IPS-20b (cell line): ENCODE results near the gene TENM3.

Experiments used
- H3K27ac ChIP-seq: one replicate; pipeline ENCODE4 v1.5.1; 2013; ENCODE audit warnings: low read length
- H3K27me3 ChIP-seq: 2 replicates; pipeline ENCODE4 v1.6.1; 2013; ENCODE audit warnings: mild to moderate bottlenecking, low read length, inconsistent platforms; ENCODE audit not compliant: insufficient read depth
- H3K36me3 ChIP-seq: 2 replicates; pipeline ENCODE4 v1.6.1; 2013; ENCODE audit warnings: low read depth, mild to moderate bottlenecking, inconsistent platforms, low read length, moderate library complexity; ENCODE audit not compliant: insufficient read depth
- H3K4me1 ChIP-seq: 2 replicates; pipeline ENCODE4 v1.6.1; 2013; ENCODE audit warnings: mild to moderate bottlenecking, control low read depth, inconsistent platforms, low read length, moderate library complexity; ENCODE audit not compliant: insufficient read depth
- H3K4me3 ChIP-seq: 2 replicates; pipeline ENCODE4 v1.5.1; 2013; ENCODE audit warnings: mild to moderate bottlenecking, low read length, inconsistent platforms
- H3K9ac ChIP-seq: 2 replicates; pipeline ENCODE4 v1.6.1; 2013; ENCODE audit warnings: low read depth, mild to moderate bottlenecking, inconsistent platforms, low read length, moderate library complexity
- H3K9me3 ChIP-seq: 2 replicates; pipeline ENCODE4 v1.6.1; 2013; ENCODE audit warnings: mild to moderate bottlenecking, low read depth, low read length, inconsistent platforms; ENCODE audit not compliant: insufficient read depth

The TENM3 gene

DNA sequence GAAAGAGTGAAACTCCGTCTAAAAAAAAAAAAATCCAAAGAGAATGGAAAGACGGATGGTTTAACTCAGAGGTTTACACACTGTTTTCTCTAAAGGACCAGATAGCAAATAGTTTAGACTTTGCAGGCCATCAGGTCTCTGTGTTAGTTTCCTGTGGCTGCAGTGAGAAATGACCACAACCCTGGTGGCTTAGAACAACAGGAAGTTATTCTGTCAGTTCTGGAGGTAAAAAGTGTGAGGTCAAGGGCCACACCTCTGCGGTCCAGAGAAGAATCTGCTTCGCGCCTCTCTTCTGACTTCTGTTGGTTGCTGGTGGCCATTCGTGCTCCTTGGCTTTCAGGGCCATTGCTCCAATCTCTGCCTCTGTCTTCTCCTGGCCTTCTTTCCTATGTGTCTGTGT lies 76.9 kb downstream of the TENM3 start:
- H3K4me1 ChIP-seq, result peaks cover 12% of the 10 kb centered on the region; the same call in 1 of the 2 replicates
- no peaks in the 10 kb centered on the region for H3K9me3 ChIP-seq
- H3K27me3 ChIP-seq, result no peaks in the 10 kb centered on the region
- H3K4me3 ChIP-seq, result no peak overlapping the region
- peak overlapping the region; percentile 18 for H3K27ac ChIP-seq
- H3K9ac ChIP-seq, result no peak overlapping the region
- H3K36me3 ChIP-seq, result 0 out of 2 replicates have a peak, but pooled peaks cover 6% of the 10 kb centered on the region

DNA sequence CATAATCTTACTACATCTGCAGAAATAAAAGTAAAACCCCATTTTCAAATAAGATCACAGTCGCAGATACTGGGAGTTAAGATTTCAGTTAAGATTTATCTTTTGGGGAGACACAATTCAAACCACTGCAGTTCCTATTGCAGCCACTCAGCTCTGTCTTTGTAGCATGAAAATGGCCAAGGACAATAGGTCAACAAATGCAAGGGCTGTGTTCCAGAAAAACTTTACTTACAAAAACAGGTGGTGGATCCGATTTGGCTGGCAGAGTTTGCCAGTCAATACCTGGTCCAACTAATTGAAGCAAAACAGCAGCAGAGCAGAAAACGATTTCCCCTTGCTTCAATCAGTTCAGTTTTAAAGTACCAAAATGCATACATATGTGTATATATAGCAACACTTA lies 77.4 kb downstream of the TENM3 start:
- no peaks in the 10 kb centered on the region for H3K27me3 ChIP-seq
- no peak overlapping the region for H3K4me3 ChIP-seq
- no peak overlapping the region for H3K9ac ChIP-seq
- no peaks in the 10 kb centered on the region for H3K9me3 ChIP-seq
- peaks cover 12% of the 10 kb centered on the region; the same call in 1 of the 2 replicates for H3K4me1 ChIP-seq
- peak overlapping the region; percentile 18 for H3K27ac ChIP-seq
- H3K36me3 ChIP-seq, result 0 out of 2 replicates have a peak, but pooled peaks cover 6% of the 10 kb centered on the region

DNA sequence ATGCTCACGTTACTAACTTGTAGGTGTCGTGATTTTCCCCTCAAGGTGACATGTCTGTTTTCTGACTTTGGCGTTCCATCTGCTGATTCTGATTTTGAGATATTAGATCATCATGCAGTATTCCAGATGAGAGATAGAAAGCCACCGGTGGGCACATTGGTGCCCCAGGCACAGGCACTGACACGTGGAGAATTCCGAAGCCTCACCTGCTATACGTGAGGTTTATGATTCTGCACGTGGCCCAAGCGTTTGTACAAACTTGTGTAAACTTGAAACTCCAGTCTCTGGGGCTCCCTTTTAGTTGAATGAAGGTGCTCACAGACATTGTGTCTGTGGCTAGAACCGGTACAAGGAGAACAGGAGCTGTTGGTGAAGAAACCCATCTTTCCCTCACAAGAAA lies 81.1 kb downstream of the TENM3 start:
- no peaks in the 10 kb centered on the region for H3K27me3 ChIP-seq
- no peak overlapping the region for H3K4me3 ChIP-seq
- peaks cover 12% of the 10 kb centered on the region; the same call in 1 of the 2 replicates for H3K4me1 ChIP-seq
- H3K27ac ChIP-seq, result no peak overlapping the region
- H3K9me3 ChIP-seq, result no peaks in the 10 kb centered on the region
- H3K36me3 ChIP-seq, result 0 out of 2 replicates have a peak, but pooled peaks cover 6% of the 10 kb centered on the region
- no peak overlapping the region for H3K9ac ChIP-seq

GRCh38 chr4:182325397-182325796 lies 82.2 kb downstream of the TENM3 start:
- Histone ChIP-seq H3K27ac (no peak overlapping the region), H3K27me3 (no peaks in the 10 kb centered on the region), H3K9ac (no peak overlapping the region), H3K9me3 (no peaks in the 10 kb centered on the region), H3K4me3 (no peak overlapping the region), H3K36me3 (0 out of 2 replicates have a peak, but pooled peaks cover 6% of the 10 kb centered on the region), H3K4me1 (peaks cover 17% of the 10 kb centered on the region)

DNA sequence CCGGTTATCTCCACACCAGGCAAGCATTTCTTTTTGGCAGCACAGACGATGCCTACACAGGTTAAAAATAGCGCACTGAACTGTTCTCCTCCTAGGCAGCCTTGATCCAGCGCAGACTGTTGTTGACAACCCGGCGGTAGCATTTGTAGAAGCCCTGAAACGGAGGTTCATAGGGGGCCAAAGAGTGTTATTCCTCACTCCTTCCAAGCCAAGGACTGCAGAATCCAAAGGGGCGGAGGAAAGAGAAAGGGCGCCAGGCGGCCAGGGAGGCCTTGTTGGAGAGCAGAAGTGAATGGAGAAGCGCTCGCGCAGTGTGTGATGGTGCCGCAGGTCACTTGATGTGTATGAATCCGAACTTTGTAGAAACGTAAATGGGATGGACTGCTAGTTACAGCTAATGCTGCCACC lies 82.7 kb downstream of the TENM3 start:
- Histone ChIP-seq H3K4me3 (no peak overlapping the region), H3K9ac (no peak overlapping the region), H3K27ac (no peak overlapping the region), H3K36me3 (0 out of 2 replicates have a peak, but pooled peaks cover 6% of the 10 kb centered on the region), H3K4me1 (peaks cover 18% of the 10 kb centered on the region), H3K9me3 (no peaks in the 10 kb centered on the region), H3K27me3 (no peaks in the 10 kb centered on the region)

- no peak overlapping the region for H3K9ac ChIP-seq
- H3K4me3 ChIP-seq, result no peak overlapping the region
- no peaks in the 10 kb centered on the region for H3K27me3 ChIP-seq
- H3K4me1 ChIP-seq, result peaks cover 16% of the 10 kb centered on the region
- H3K27ac ChIP-seq, result no peak overlapping the region
- no peaks in the 10 kb centered on the region for H3K9me3 ChIP-seq
- 0 out of 2 replicates have a peak, but pooled peaks cover 6% of the 10 kb centered on the region for H3K36me3 ChIP-seq
Measured at GRCh38 chr4:182328505-182328904, 85.3 kb downstream of the TENM3 start.

DNA sequence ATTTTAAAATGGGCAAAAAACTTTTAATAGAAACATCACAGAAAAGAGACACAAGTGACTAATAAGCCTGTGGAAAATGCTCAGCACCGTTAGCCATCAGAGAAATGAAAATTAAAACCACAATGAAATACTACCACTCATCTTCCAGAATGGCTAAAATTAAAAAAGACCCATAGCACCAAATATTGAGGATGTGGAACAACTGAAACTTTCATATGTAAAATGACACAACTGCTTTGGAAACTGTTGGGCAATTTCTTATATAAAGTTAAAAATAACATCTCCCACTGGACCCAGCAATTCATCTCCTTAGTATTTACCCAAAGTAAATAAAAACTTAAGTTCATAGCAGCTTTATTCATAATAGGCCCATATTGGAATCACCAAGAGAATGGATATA lies 94.2 kb downstream of the TENM3 start:
- Histone ChIP-seq H3K4me3 (no peak overlapping the region), H3K27ac (no peak overlapping the region)

DNA sequence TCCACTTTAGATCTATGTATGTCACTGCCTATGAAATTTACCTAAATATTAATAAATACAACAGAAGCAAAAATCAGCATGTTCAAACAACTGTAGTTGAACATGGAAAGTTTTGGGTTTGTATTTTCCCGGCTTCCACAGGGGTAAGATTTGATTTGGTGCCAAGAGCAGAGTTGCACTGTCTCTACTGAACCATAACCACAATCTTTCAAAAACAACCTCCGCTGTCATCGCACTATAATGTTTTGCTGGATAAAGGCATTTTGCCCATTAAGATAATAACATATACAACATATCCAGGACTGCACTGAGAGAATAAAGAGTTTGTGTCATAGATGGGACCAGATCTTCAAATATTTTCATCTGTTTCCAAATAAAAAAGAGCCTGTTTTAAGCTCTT lies 94.9 kb downstream of the TENM3 start:
- H3K4me1 ChIP-seq, result peaks cover 9% of the 10 kb centered on the region; the same call in 1 of the 2 replicates
- no peak overlapping the region for H3K27ac ChIP-seq
- H3K9ac ChIP-seq, result no peak overlapping the region

More for the DNA sequence above, 94.2 kb downstream of the TENM3 start:
- H3K9ac ChIP-seq, result no peak overlapping the region
- H3K27me3 ChIP-seq, result no peaks in the 10 kb centered on the region
- no peaks in the 10 kb centered on the region for H3K36me3 ChIP-seq
- H3K4me1 ChIP-seq, result peaks cover 4% of the 10 kb centered on the region; the same call in 1 of the 2 replicates
- H3K9me3 ChIP-seq, result no peaks in the 10 kb centered on the region

DNA sequence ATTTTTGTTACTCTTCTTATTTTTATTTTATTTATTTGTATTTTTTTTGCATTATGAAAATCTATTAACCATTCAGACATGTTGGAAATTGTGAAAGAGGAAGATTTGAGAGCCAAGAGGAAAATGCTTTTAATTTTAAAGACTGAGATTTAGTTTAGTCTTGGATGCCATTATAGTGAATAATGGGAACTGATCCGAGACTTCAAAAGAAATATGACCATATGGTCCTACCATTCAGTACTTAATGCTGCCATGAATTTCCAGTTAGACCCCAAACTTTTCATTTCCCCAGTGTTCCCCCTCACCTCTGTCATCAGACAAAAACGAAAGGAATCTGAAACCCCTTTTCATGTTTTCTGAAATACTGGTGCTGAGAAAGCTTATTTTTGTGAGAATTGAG lies 95.5 kb downstream of the TENM3 start:
- Histone ChIP-seq H3K9ac (no peak overlapping the region), H3K4me1 (peaks cover 14% of the 10 kb centered on the region; the same call in 1 of the 2 replicates), H3K27ac (no peak overlapping the region), H3K27me3 (no peaks in the 10 kb centered on the region), H3K9me3 (no peaks in the 10 kb centered on the region), H3K4me3 (no peak overlapping the region), H3K36me3 (no peaks in the 10 kb centered on the region)

More for the DNA sequence above, 94.9 kb downstream of the TENM3 start:
- Histone ChIP-seq H3K4me3 (no peak overlapping the region), H3K27me3 (no peaks in the 10 kb centered on the region), H3K36me3 (no peaks in the 10 kb centered on the region), H3K9me3 (no peaks in the 10 kb centered on the region)

GRCh38 chr4:182339221-182339641 lies 96.0 kb downstream of the TENM3 start:
- H3K4me1 ChIP-seq, result peaks cover 19% of the 10 kb centered on the region; the same call in 1 of the 2 replicates
- H3K27me3 ChIP-seq, result no peaks in the 10 kb centered on the region
- H3K9me3 ChIP-seq, result no peaks in the 10 kb centered on the region
- no peak overlapping the region for H3K4me3 ChIP-seq
- H3K36me3 ChIP-seq, result no peaks in the 10 kb centered on the region
- no peak overlapping the region for H3K9ac ChIP-seq
- H3K27ac ChIP-seq, result no peak overlapping the region

- Histone ChIP-seq H3K9me3 (no peaks in the 10 kb centered on the region), H3K36me3 (no peaks in the 10 kb centered on the region), H3K4me3 (no peak overlapping the region), H3K4me1 (peaks cover 29% of the 10 kb centered on the region; the same call in 1 of the 2 replicates), H3K27ac (no peak overlapping the region), H3K9ac (no peak overlapping the region), H3K27me3 (no peaks in the 10 kb centered on the region)
Measured at GRCh38 chr4:182343453-182343852, 100.3 kb downstream of the TENM3 start.

DNA sequence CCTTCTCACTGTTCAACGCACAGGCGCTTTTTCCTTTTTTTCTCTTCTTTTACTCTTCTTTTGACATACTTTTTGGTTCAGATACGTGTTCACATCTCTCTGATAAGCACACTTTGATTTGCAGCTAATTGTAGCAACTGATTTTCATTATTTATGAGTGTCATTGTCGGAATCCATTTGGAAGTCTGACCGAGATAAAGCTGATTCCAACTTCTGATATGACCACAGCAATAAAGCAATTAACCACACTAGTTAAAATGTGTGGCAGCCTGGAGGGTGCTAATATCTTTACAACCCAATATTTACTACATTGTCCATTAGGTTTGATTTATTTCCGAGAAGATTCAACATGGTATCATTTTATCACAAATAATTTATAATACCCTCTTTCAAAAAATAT lies 101.8 kb downstream of the TENM3 start:
- H3K36me3 ChIP-seq, result no peaks in the 10 kb centered on the region
- no peak overlapping the region for H3K4me3 ChIP-seq

More for the DNA sequence above, 101.8 kb downstream of the TENM3 start:
- H3K9me3 ChIP-seq, result no peaks in the 10 kb centered on the region
- no peak overlapping the region for H3K27ac ChIP-seq
- H3K9ac ChIP-seq, result no peak overlapping the region
- H3K27me3 ChIP-seq, result no peaks in the 10 kb centered on the region
- peaks cover 25% of the 10 kb centered on the region; the same call in 1 of the 2 replicates for H3K4me1 ChIP-seq
